DOHH2 (cell line): ENCODE measurements around the gene MFSD1.

Experiments used
- H3F3A ChIP-seq: fragments of 200-600 bp; sonication (generic), shearing (Covaris generic); 2 replicates; pipeline ENCODE4 v1.6.0; 2016; ENCODE audit warnings: antibody characterized with exemption, mild to moderate bottlenecking; ENCODE audit not compliant: control insufficient read depth, insufficient read depth
- H3K27ac ChIP-seq: fragments of 200-600 bp; sonication (generic); 2 replicates; pipeline ENCODE4 v1.5.1; 2014; ENCODE audit warnings: low read depth, mild to moderate bottlenecking, low read length, moderate library complexity
- H3K27me3 ChIP-seq: fragments of 200-600 bp; sonication (generic); 2 replicates; pipeline ENCODE4 v1.6.1; 2014; ENCODE audit warnings: mild to moderate bottlenecking, low read length, mixed read lengths; ENCODE audit not compliant: control insufficient read depth
- H3K36me3 ChIP-seq: fragments of 200-600 bp; sonication (generic); 2 replicates; pipeline ENCODE4 v1.6.1; 2014; ENCODE audit warnings: mild to moderate bottlenecking, low read length, moderate library complexity, mixed read lengths; ENCODE audit not compliant: control insufficient read depth
- H3K4me1 ChIP-seq: fragments of 200-600 bp; sonication (generic); 2 replicates; pipeline ENCODE4 v1.6.1; 2014; ENCODE audit warnings: mild to moderate bottlenecking, low read length, mixed read lengths; ENCODE audit not compliant: control insufficient read depth
- H3K4me2 ChIP-seq: fragments of 200-600 bp; sonication (generic); 2 replicates; pipeline ENCODE4 v1.6.0; 2014; ENCODE audit warnings: mild to moderate bottlenecking, low read length, moderate library complexity
- H3K4me3 ChIP-seq: fragments of 200-600 bp; sonication (generic); 2 replicates; pipeline ENCODE4 v1.5.1; 2014; ENCODE audit warnings: mild to moderate bottlenecking, low read length, mixed read lengths
- H3K79me2 ChIP-seq: fragments of 200-600 bp; sonication (generic); 2 replicates; pipeline ENCODE4 v1.6.1; 2014; ENCODE audit warnings: mild to moderate bottlenecking, low read length, mixed read lengths; ENCODE audit not compliant: control insufficient read depth
- H3K9me2 ChIP-seq: fragments of 200-600 bp; sonication (generic); replicated peaks from 2 replicates; pipeline ENCODE4 v1.6.1; 2014; ENCODE audit warnings: mild to moderate bottlenecking, low read length, mixed read lengths; ENCODE audit not compliant: control insufficient read depth
- H3K9me3 ChIP-seq: fragments of 200-600 bp; sonication (generic); 2 replicates; pipeline ENCODE4 v1.6.1; 2014; ENCODE audit warnings: antibody characterized with exemption, low read length, mixed read lengths; ENCODE audit not compliant: control insufficient read depth, insufficient read depth
- H4K20me1 ChIP-seq: fragments of 200-600 bp; sonication (generic); 2 replicates; pipeline ENCODE4 v1.6.0; 2014; ENCODE audit warnings: low read depth, mild to moderate bottlenecking, antibody characterized with exemption, low read length, moderate library complexity; ENCODE audit not compliant: control insufficient read depth, insufficient read depth
- EZH2phosphoT487 ChIP-seq: fragments of 200-600 bp; sonication (generic); IDR thresholded peaks from 2 replicates; pipeline ENCODE4 v1.6.1; 2017; ENCODE audit warnings: borderline replicate concordance, mild to moderate bottlenecking, antibody characterized with exemption, low read length, moderate library complexity, mixed read lengths
- TF ChIP-seq, protein P1 (sequence below): fragments of 200-600 bp; sonication (generic); IDR thresholded peaks from one replicate; pipeline ENCODE4 v1.5.1; 2014; ENCODE audit warnings: antibody characterized with exemption, mild to moderate bottlenecking, low read depth, low read length; ENCODE audit not compliant: poor library complexity, severe bottlenecking

The MFSD1 gene

DNA sequence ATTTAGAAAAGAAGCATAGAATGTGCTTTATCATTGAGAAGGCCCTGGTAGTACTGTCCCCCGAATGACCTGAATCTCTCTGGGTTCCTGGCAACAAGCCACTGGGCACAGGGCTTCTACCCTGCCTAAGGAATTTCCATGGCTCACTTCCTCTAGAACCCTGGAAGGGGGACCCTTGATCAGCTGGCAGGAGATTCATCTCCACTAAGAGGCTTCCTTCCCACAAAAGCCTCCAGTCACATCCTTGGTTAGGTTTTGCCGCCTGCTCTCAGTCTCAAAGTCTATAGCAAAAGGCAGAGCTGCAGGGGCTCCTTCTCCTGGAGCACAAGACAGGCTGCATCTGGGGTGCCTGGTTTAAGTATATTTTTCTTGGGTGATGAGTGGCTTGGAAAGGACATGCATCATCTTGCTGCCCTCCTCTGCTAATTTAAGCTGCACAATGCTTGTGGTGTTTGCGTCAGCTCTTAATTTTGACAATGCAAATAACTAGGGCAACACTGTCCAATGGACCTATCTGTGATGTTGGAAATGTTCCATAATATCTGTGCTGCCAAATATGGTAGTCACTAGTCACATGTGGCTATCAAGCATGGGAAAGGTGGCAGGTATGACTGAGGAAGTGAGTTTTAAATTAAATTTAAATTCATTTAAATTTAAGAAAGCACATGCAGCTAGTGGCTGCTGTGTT, 36.2 kb upstream of the MFSD1 start:
- no peaks in the 10 kb centered on the region for H3K36me3 ChIP-seq
- no peaks in the 10 kb centered on the region for H3K27me3 ChIP-seq
- no peaks in the 10 kb centered on the region for H3F3A ChIP-seq
- H4K20me1 ChIP-seq, result no peaks in the 10 kb centered on the region
- H3K79me2 ChIP-seq, result no peaks in the 10 kb centered on the region
- no peaks in the 10 kb centered on the region for H3K9me2 ChIP-seq
- no peak overlapping the region for H3K4me2 ChIP-seq
- TF ChIP-seq EZH2phosphoT487, result no peak
- TF ChIP-seq, protein P1, sequence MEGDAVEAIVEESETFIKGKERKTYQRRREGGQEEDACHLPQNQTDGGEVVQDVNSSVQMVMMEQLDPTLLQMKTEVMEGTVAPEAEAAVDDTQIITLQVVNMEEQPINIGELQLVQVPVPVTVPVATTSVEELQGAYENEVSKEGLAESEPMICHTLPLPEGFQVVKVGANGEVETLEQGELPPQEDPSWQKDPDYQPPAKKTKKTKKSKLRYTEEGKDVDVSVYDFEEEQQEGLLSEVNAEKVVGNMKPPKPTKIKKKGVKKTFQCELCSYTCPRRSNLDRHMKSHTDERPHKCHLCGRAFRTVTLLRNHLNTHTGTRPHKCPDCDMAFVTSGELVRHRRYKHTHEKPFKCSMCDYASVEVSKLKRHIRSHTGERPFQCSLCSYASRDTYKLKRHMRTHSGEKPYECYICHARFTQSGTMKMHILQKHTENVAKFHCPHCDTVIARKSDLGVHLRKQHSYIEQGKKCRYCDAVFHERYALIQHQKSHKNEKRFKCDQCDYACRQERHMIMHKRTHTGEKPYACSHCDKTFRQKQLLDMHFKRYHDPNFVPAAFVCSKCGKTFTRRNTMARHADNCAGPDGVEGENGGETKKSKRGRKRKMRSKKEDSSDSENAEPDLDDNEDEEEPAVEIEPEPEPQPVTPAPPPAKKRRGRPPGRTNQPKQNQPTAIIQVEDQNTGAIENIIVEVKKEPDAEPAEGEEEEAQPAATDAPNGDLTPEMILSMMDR, result no peak
- H3K27ac ChIP-seq, result no peak overlapping the region
- H3K4me3 ChIP-seq, result no peak overlapping the region
- H3K9me3 ChIP-seq, result no peaks in the 10 kb centered on the region
- H3K4me1 ChIP-seq, result no peaks in the 10 kb centered on the region

DNA sequence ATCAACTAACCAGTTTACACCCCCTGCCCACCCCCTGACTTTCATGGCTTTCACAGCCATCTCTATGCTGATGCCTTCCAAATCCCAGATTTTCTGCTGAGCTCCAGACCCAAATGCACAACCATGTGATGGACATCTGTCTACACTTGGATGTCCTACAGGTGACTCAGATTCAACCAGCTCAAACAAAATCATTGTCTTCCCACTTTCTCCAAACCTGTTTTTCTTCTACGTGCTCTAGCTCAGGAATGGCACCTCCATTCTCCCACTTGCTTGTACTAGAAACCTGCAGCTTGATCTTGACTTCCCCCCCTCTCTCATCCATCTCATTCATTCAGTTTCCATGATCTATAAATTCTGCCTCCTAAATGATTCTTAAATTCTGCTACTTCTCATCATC, 35.5 kb upstream of the MFSD1 start:
- no peaks in the 10 kb centered on the region for H3K79me2 ChIP-seq
- no peaks in the 10 kb centered on the region for H3K27me3 ChIP-seq
- TF ChIP-seq EZH2phosphoT487, result no peak
- TF ChIP-seq, protein P1, result no peak
- no peak overlapping the region for H3K4me3 ChIP-seq
- H3K27ac ChIP-seq, result no peak overlapping the region
- no peak overlapping the region for H3K4me2 ChIP-seq
- no peaks in the 10 kb centered on the region for H3K36me3 ChIP-seq
- no peaks in the 10 kb centered on the region for H3K9me3 ChIP-seq
- H3F3A ChIP-seq, result no peaks in the 10 kb centered on the region
- H3K4me1 ChIP-seq, result no peaks in the 10 kb centered on the region
- H4K20me1 ChIP-seq, result no peaks in the 10 kb centered on the region
- no peaks in the 10 kb centered on the region for H3K9me2 ChIP-seq

DNA sequence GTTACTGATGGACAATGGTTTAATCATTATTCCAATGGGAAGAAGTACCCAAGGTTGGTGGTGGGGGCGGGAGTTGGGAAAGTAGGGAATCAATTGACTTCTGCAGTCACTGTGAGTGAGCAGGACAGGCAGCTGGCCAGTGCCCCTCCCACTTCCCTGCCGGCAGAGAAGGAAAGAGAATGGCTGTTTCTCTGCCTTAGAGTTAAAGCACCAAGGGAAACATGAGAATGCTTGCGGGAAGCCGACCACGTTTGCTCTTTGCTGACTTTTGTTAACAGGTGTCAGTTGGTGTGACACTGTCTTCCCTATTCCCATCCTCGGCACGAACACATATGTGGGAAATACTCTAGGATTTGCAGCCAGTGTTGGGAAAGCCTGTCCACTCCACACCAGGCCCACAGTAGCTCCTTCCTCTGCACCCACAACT, 33.5 kb upstream of the MFSD1 start:
- Histone ChIP-seq H3K79me2 (no peaks in the 10 kb centered on the region), H3K9me3 (no peaks in the 10 kb centered on the region), H4K20me1 (no peaks in the 10 kb centered on the region), H3K27ac (no peak overlapping the region), H3K36me3 (no peaks in the 10 kb centered on the region), H3K4me1 (no peaks in the 10 kb centered on the region), H3K4me3 (no peak overlapping the region), H3K27me3 (no peaks in the 10 kb centered on the region), H3F3A (no peaks in the 10 kb centered on the region), H3K4me2 (no peak overlapping the region), H3K9me2 (no peaks in the 10 kb centered on the region)
- TF ChIP-seq, protein P1, result no peak
- no peak for TF ChIP-seq EZH2phosphoT487
